HEK293 (cell line): ENCODE data around the gene PADI2.
A peak's percentile ranks its signal among the peaks of the same experiment; 100 is the strongest.

Experiments used
- CTCF ChIA-PET: fragments of 350-600 bp; formaldehyde crosslinking; extraction: SDS; loops from one replicate; lab custom pipeline; 2021; ENCODE audit warnings: antibody characterized with exemption; lab: Yijun Ruan, JAX
- POLR2A ChIA-PET: fragments of 300-600 bp; formaldehyde crosslinking; extraction: SDS; loops from one replicate; lab custom pipeline; 2020; ENCODE audit warnings: antibody characterized with exemption, inconsistent platforms; lab: Yijun Ruan, JAX
- H3K27ac ChIP-seq: fragments of 200-500 bp; sonication (Bioruptor generic); 2 replicates; pipeline ENCODE4 v1.5.1; 2014; ENCODE audit warnings: low read depth, low read length, control low read depth, inconsistent platforms; ENCODE audit errors: extremely low read depth
- H3K36me3 ChIP-seq, 2 experiments: fragments of 200-500 bp in 1 of 2; sonication (Bioruptor generic) in 1 of 2; 1 replicate in 1 of 2; 2 replicates in 1 of 2; pipeline ENCODE4 v1.5.1; 2014 to 2017; ENCODE audit warnings: inconsistent platforms in 2 of 2, low read length in 2 of 2; ENCODE audit not compliant: control insufficient read depth in 2 of 2, insufficient read depth in 1 of 2
- H3K4me1 ChIP-seq: fragments of 200-500 bp; sonication (Bioruptor generic); 2 replicates; pipeline ENCODE4 v1.5.1; 2014; ENCODE audit warnings: mild to moderate bottlenecking, low read length, inconsistent platforms; ENCODE audit not compliant: control insufficient read depth, insufficient read depth
- H3K4me3 ChIP-seq: 2 replicates; pipeline ENCODE4 v1.5.1; 2011; ENCODE audit warnings: low read depth, mild to moderate bottlenecking, control low read depth, low read length, moderate library complexity
- H3K9me3 ChIP-seq: fragments of 200-500 bp; sonication (Bioruptor generic); 2 replicates; pipeline ENCODE4 v1.5.1; 2014; ENCODE audit warnings: low read depth, low read length, inconsistent platforms; ENCODE audit not compliant: control insufficient read depth, insufficient read depth
- CTCF ChIP-seq: fragments of 450-650 bp; formaldehyde crosslinking; IDR thresholded peaks from 2 replicates; pipeline ENCODE4 v1.5.1; 2016; ENCODE audit warnings: missing biosample characterization, missing genetic modification characterization
- FEZF1 ChIP-seq: fragments of 450-650 bp; formaldehyde crosslinking; IDR thresholded peaks from 2 replicates; pipeline ENCODE4 v1.5.1; 2016; ENCODE audit warnings: missing biosample characterization, missing genetic modification characterization
- GLIS2 ChIP-seq: fragments of 450-650 bp; formaldehyde crosslinking; IDR thresholded peaks from 2 replicates; pipeline ENCODE4 v1.5.1; 2016; ENCODE audit warnings: missing biosample characterization, missing genetic modification characterization
- HIC1 ChIP-seq: fragments of 450-650 bp; formaldehyde crosslinking; IDR thresholded peaks from 2 replicates; pipeline ENCODE4 v1.5.1; 2016; ENCODE audit warnings: missing biosample characterization, missing genetic modification characterization
- INSM2 ChIP-seq: fragments of 450-650 bp; formaldehyde crosslinking; IDR thresholded peaks from 2 replicates; pipeline ENCODE4 v1.5.1; 2016; ENCODE audit warnings: missing biosample characterization, missing genetic modification characterization
- KLF9 ChIP-seq: fragments of 450-650 bp; formaldehyde crosslinking; IDR thresholded peaks from 2 replicates; pipeline ENCODE4 v1.5.1; 2016; ENCODE audit warnings: missing biosample characterization, missing genetic modification characterization, low read depth
- OSR2 ChIP-seq: fragments of 450-650 bp; formaldehyde crosslinking; IDR thresholded peaks from 2 replicates; pipeline ENCODE4 v1.5.1; 2016; ENCODE audit warnings: missing biosample characterization, missing genetic modification characterization
- SP7 ChIP-seq: fragments of 450-650 bp; formaldehyde crosslinking; IDR thresholded peaks from 2 replicates; pipeline ENCODE4 v1.5.1; 2016; ENCODE audit warnings: missing biosample characterization, missing genetic modification characterization
- TCF7L2 ChIP-seq: IDR thresholded peaks from 2 replicates; pipeline ENCODE4 v1.6.1; 2011; ENCODE audit warnings: low read depth, mild to moderate bottlenecking, inconsistent platforms, low read length, moderate library complexity, borderline replicate concordance
- ZBTB48 ChIP-seq: fragments of 450-650 bp; formaldehyde crosslinking; IDR thresholded peaks from 2 replicates; pipeline ENCODE4 v1.5.1; 2016; ENCODE audit warnings: missing biosample characterization, missing genetic modification characterization
- ZBTB6 ChIP-seq: fragments of 450-650 bp; formaldehyde crosslinking; IDR thresholded peaks from 2 replicates; pipeline ENCODE4 v1.5.1; 2017; ENCODE audit warnings: missing biosample characterization, missing genetic modification characterization
- ZBTB8A ChIP-seq: fragments of 450-650 bp; formaldehyde crosslinking; IDR thresholded peaks from 2 replicates; pipeline ENCODE4 v1.5.1; 2016; ENCODE audit warnings: missing biosample characterization, missing genetic modification characterization
- ZNF10 ChIP-seq: fragments of 450-650 bp; formaldehyde crosslinking; IDR thresholded peaks from 2 replicates; pipeline ENCODE4 v1.5.1; 2017; ENCODE audit warnings: missing biosample characterization, missing genetic modification characterization
- ZNF169 ChIP-seq: fragments of 450-650 bp; formaldehyde crosslinking; IDR thresholded peaks from 2 replicates; pipeline ENCODE4 v1.5.1; 2016; ENCODE audit warnings: missing biosample characterization, missing genetic modification characterization
- ZNF266 ChIP-seq: fragments of 450-650 bp; formaldehyde crosslinking; IDR thresholded peaks from 2 replicates; pipeline ENCODE4 v1.5.1; 2016; ENCODE audit warnings: missing biosample characterization, missing genetic modification characterization, low read depth
- ZNF335 ChIP-seq: fragments of 450-650 bp; formaldehyde crosslinking; conservative IDR thresholded peaks from 2 replicates; pipeline ENCODE4 v1.5.1; 2016; ENCODE audit warnings: missing biosample characterization, missing genetic modification characterization
- ZNF350 ChIP-seq: fragments of 450-650 bp; formaldehyde crosslinking; IDR thresholded peaks from 2 replicates; pipeline ENCODE4 v1.5.0; 2017; ENCODE audit warnings: missing biosample characterization, mild to moderate bottlenecking, missing genetic modification characterization
- ZNF404 ChIP-seq: fragments of 450-650 bp; formaldehyde crosslinking; IDR thresholded peaks from 2 replicates; pipeline ENCODE4 v1.5.1; 2017; ENCODE audit warnings: missing biosample characterization, missing genetic modification characterization
- ZNF501 ChIP-seq: fragments of 450-650 bp; formaldehyde crosslinking; IDR thresholded peaks from 2 replicates; pipeline ENCODE4 v1.5.1; 2016; ENCODE audit warnings: missing biosample characterization, missing genetic modification characterization
- ZNF600 ChIP-seq: fragments of 450-650 bp; formaldehyde crosslinking; IDR thresholded peaks from 2 replicates; pipeline ENCODE4 v1.5.1; 2016; ENCODE audit warnings: missing biosample characterization, missing genetic modification characterization
- ZNF629 ChIP-seq: fragments of 450-650 bp; formaldehyde crosslinking; IDR thresholded peaks from 2 replicates; pipeline ENCODE4 v1.5.1; 2017; ENCODE audit warnings: missing biosample characterization, missing genetic modification characterization
- ZNF654 ChIP-seq: fragments of 450-650 bp; formaldehyde crosslinking; IDR thresholded peaks from 2 replicates; pipeline ENCODE4 v1.5.1; 2016; ENCODE audit warnings: low read depth, missing biosample characterization, missing genetic modification characterization
- ZNF660 ChIP-seq: fragments of 450-650 bp; IDR thresholded peaks from 2 replicates; pipeline ENCODE4 v1.5.1; 2018; ENCODE audit warnings: missing biosample characterization, mild to moderate bottlenecking, missing genetic modification characterization
- ZNF747 ChIP-seq: fragments of 450-650 bp; formaldehyde crosslinking; IDR thresholded peaks from 2 replicates; pipeline ENCODE4 v1.5.1; 2016; ENCODE audit warnings: missing biosample characterization, missing genetic modification characterization
- ZNF768 ChIP-seq: fragments of 450-650 bp; formaldehyde crosslinking; IDR thresholded peaks from 2 replicates; pipeline ENCODE4 v1.5.1; 2018; ENCODE audit warnings: missing biosample characterization, mild to moderate bottlenecking, missing genetic modification characterization
- ZSCAN23 ChIP-seq: fragments of 450-650 bp; formaldehyde crosslinking; IDR thresholded peaks from 2 replicates; pipeline ENCODE4 v1.5.1; 2016; ENCODE audit warnings: missing biosample characterization, missing genetic modification characterization

PADI2 gene

GRCh38 chr1:17125756-17126237 is 6.5 kb upstream of the PADI2 start (continued):
- TF ChIP-seq ZNF266 (tag by site-specific recombination) (no peak), ZNF501 (tag by site-specific recombination) (peak; percentile 33; the same call in 1 of the 2 replicates), ZNF169 (tag by site-specific recombination) (no peak), ZNF768 (tag by site-specific recombination) (peak; percentile 98), ZNF335 (tag by site-specific recombination) (no peak), ZNF629 (tag by site-specific recombination) (no peak), CTCF (tag by site-specific recombination) (peak; percentile 94), ZBTB6 (tag by site-specific recombination) (no peak), ZNF654 (tag by site-specific recombination) (peak; percentile 86), ZNF747 (no peak), ZNF660 (tag by site-specific recombination) (peak; percentile 65), SP7 (tag by site-specific recombination) (0 out of 2 replicates have a peak, but pooled peaks have one; percentile 1), OSR2 (tag by site-specific recombination) (no peak)

GRCh38 chr1:17123196-17124045 is 4.2 kb upstream of the PADI2 start:
- CTCF ChIA-PET: interaction anchor here (0.6 to 13.2 kb wide), 6 partner anchors 58 to 247 kb away, joined by 3 to 281 read pairs (median 4); no protein-coding TSS in a partner anchor
- peaks cover 19% of the 10 kb centered on the region for H3K4me1 ChIP-seq

GRCh38 chr1:17122521-17123164 is 3.4 kb upstream of the PADI2 start:
- Histone ChIP-seq H3K4me1 (peaks cover 17% of the 10 kb centered on the region), H3K9me3 (no peaks in the 10 kb centered on the region), H3K36me3 (no peaks in the 10 kb centered on the region), H3K27ac (peak overlapping the region; percentile 40; the same call in 1 of the 2 replicates), H3K4me3 (no peak overlapping the region)
- ChIA-PET POLR2A (interaction anchor here (0.5 to 1.4 kb wide), 3 partner anchors 104 to 317 kb away, joined by 3 to 5 read pairs (median 3); partner anchors contain the start of gene RCC2), CTCF (interaction anchor here (0.5 to 13.2 kb wide), 10 partner anchors 11 to 283 kb away, joined by 3 to 281 read pairs (median 4); no protein-coding TSS in a partner anchor)
- TF ChIP-seq ZNF350 (tag by site-specific recombination) (no peak), ZNF600 (tag by site-specific recombination) (peak; percentile 30; the same call in 1 of the 2 replicates), TCF7L2 (peak; percentile 70; the same call in 1 of the 2 replicates), ZBTB8A (tag by site-specific recombination) (0 out of 2 replicates have a peak, but pooled peaks have one; percentile 29), INSM2 (tag by site-specific recombination) (no peak), ZSCAN23 (tag by site-specific recombination) (no peak), FEZF1 (tag by site-specific recombination) (peak; percentile 86), ZBTB48 (tag by site-specific recombination) (no peak), KLF9 (tag by site-specific recombination) (no peak), ZNF404 (tag by site-specific recombination) (no peak), HIC1 (tag by site-specific recombination) (no peak), ZNF501 (tag by site-specific recombination) (no peak)

More at GRCh38 chr1:17123196-17124045, 4.2 kb upstream of the PADI2 start:
- H3K9me3 ChIP-seq: no peaks in the 10 kb centered on the region
- TF ChIP-seq GLIS2 (tag by site-specific recombination) (no peak), ZNF10 (tag by site-specific recombination) (peak; percentile 100)
- H3K4me3 ChIP-seq: no peak overlapping the region
- H3K27ac ChIP-seq: no peak overlapping the region
- POLR2A ChIA-PET: interaction anchor here (0.5 to 1.4 kb wide), 3 partner anchors 104 to 316 kb away, joined by 3 to 5 read pairs (median 3); partner anchors contain the start of gene RCC2
- no peaks in the 10 kb centered on the region for H3K36me3 ChIP-seq
